ENCODE data around the gene TEDDM1. TPM values are rescaled to one million over a fixed set of nuclear protein-coding genes. Genes with fewer than 3 reads are reported as not detected.

The TEDDM1 gene
- total and polyA plus RNA-seq, 4 donors, result 0.08 TPM; not detected in 3

GRCh38 chr1:182368903-182369302, 31.6 kb downstream of the TEDDM1 start:
- no peaks in the 10 kb centered on the region for H3K27me3 ChIP-seq (ENCODE audit: control insufficient read depth in 4 of 4, insufficient read depth in 4 of 4, low read length in 3 of 4)
- no peaks in the 10 kb centered on the region for H3K4me1 ChIP-seq (ENCODE audit: control insufficient read depth in 4 of 4, insufficient read depth in 4 of 4, low read length in 3 of 4)
- WGBS, result 83% methylated on average over 4 of the region's 4 CpGs
- H3K9me3 ChIP-seq (ENCODE audit: control insufficient read depth in 4 of 4, low read length in 3 of 4), result no peaks in the 10 kb centered on the region
- no peak overlapping the region for H3K4me3 ChIP-seq (ENCODE audit: low read depth in 1 of 3, low read length in 3 of 3)
- H3K36me3 ChIP-seq (ENCODE audit: control insufficient read depth in 4 of 4, insufficient read depth in 3 of 4, low read depth in 1 of 4, low read length in 3 of 4), result no peaks in the 10 kb centered on the region
- H3K9ac ChIP-seq (ENCODE audit: low read depth in 1 of 2, low read length in 2 of 2), result no peak overlapping the region
- no peak overlapping the region for H3K27ac ChIP-seq (ENCODE audit: low read depth in 1 of 2, low read length in 2 of 2)
- TF ChIP-seq, protein P1, sequence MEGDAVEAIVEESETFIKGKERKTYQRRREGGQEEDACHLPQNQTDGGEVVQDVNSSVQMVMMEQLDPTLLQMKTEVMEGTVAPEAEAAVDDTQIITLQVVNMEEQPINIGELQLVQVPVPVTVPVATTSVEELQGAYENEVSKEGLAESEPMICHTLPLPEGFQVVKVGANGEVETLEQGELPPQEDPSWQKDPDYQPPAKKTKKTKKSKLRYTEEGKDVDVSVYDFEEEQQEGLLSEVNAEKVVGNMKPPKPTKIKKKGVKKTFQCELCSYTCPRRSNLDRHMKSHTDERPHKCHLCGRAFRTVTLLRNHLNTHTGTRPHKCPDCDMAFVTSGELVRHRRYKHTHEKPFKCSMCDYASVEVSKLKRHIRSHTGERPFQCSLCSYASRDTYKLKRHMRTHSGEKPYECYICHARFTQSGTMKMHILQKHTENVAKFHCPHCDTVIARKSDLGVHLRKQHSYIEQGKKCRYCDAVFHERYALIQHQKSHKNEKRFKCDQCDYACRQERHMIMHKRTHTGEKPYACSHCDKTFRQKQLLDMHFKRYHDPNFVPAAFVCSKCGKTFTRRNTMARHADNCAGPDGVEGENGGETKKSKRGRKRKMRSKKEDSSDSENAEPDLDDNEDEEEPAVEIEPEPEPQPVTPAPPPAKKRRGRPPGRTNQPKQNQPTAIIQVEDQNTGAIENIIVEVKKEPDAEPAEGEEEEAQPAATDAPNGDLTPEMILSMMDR (IDR thresholded peaks at IDR 0.05; ENCODE audit: low read depth, low read length, missing input control), result no peak
- no peak for TF ChIP-seq FOXA2 (IDR thresholded peaks at IDR 0.05)
- TF ChIP-seq YY1 (IDR thresholded peaks at IDR 0.05), result no peak
- no peak for TF ChIP-seq RXRA (IDR thresholded peaks at IDR 0.05)
- TF ChIP-seq, protein P2, sequence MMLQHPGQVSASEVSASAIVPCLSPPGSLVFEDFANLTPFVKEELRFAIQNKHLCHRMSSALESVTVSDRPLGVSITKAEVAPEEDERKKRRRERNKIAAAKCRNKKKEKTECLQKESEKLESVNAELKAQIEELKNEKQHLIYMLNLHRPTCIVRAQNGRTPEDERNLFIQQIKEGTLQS (IDR thresholded peaks at IDR 0.05), result no peak
- TF ChIP-seq EGR1 (IDR thresholded peaks at IDR 0.05; ENCODE audit: low read depth in 2 of 2), result no peak
- TF ChIP-seq FOXA1 (IDR thresholded peaks at IDR 0.05), result no peak
- TF ChIP-seq SP1 (IDR thresholded peaks at IDR 0.05), result no peak
- TF ChIP-seq JUND (IDR thresholded peaks at IDR 0.05), result no peak
- TF ChIP-seq ZBTB33 (IDR thresholded peaks at IDR 0.05), result no peak
- TF ChIP-seq HNF4G (IDR thresholded peaks at IDR 0.05), result no peak
- no peak for TF ChIP-seq RAD21 (IDR thresholded peaks at IDR 0.05)
- TF ChIP-seq, protein P3, sequence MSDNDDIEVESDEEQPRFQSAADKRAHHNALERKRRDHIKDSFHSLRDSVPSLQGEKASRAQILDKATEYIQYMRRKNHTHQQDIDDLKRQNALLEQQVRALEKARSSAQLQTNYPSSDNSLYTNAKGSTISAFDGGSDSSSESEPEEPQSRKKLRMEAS (IDR thresholded peaks at IDR 0.05), result no peak
- no peak for TF ChIP-seq NR2F2 (IDR thresholded peaks at IDR 0.05)
- TF ChIP-seq HNF4A (conservative IDR thresholded peaks at IDR 0.05), result no peak
- DNase-seq (ENCODE audit: low spot score), result no peak

DNA sequence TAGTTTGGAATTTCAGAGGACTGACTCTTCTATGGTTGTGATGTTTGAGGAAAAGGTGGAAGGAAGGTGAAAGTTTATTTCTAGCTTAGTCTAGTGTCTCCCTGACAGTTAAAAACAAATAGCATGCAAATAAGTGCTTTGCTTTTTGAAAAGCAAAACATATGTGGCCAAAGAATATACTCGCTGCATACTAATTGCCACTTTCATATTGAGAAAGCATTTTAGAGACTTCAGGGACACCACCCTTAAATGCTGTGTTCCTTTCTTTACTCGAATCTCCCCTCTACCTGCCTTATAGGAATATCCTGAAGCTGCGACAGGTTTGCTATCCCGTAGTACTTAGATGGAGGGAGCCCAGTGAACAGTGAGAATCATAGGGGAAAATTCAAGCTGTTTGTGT, 32.1 kb downstream of the TEDDM1 start:
- DNase-seq (ENCODE audit: low spot score), result no peak
- Histone ChIP-seq H3K9ac (ENCODE audit: low read depth in 1 of 2, low read length in 2 of 2) (no peak overlapping the region), H3K27me3 (ENCODE audit: control insufficient read depth in 4 of 4, insufficient read depth in 4 of 4, low read length in 3 of 4) (no peaks in the 10 kb centered on the region), H3K4me1 (ENCODE audit: control insufficient read depth in 4 of 4, insufficient read depth in 4 of 4, low read length in 3 of 4) (no peaks in the 10 kb centered on the region), H3K27ac (ENCODE audit: low read depth in 1 of 2, low read length in 2 of 2) (no peak overlapping the region), H3K4me3 (ENCODE audit: low read depth in 1 of 3, low read length in 3 of 3) (no peak overlapping the region), H3K36me3 (ENCODE audit: control insufficient read depth in 4 of 4, insufficient read depth in 3 of 4, low read depth in 1 of 4, low read length in 3 of 4) (no peaks in the 10 kb centered on the region), H3K9me3 (ENCODE audit: control insufficient read depth in 4 of 4, low read length in 3 of 4) (no peaks in the 10 kb centered on the region)
- TF ChIP-seq EGR1 (IDR thresholded peaks at IDR 0.05; ENCODE audit: low read depth in 2 of 2) (no peak), FOXA1 (IDR thresholded peaks at IDR 0.05) (no peak), TAF1 (conservative IDR thresholded peaks at IDR 0.05) (no peak), ZBTB33 (IDR thresholded peaks at IDR 0.05) (no peak), JUND (IDR thresholded peaks at IDR 0.05) (no peak), GABPA (IDR thresholded peaks at IDR 0.05 in 1 of 2, conservative IDR thresholded peaks at IDR 0.05 in 1 of 2) (no peak), HNF4A (conservative IDR thresholded peaks at IDR 0.05) (no peak), REST (IDR thresholded peaks at IDR 0.05) (no peak), RAD21 (IDR thresholded peaks at IDR 0.05) (no peak), RXRA (IDR thresholded peaks at IDR 0.05) (no peak), HNF4G (IDR thresholded peaks at IDR 0.05) (no peak), SP1 (IDR thresholded peaks at IDR 0.05) (no peak), YY1 (IDR thresholded peaks at IDR 0.05) (no peak)
- TF ChIP-seq, protein P3 (IDR thresholded peaks at IDR 0.05), result no peak
- TF ChIP-seq, protein P1 (IDR thresholded peaks at IDR 0.05; ENCODE audit: low read depth, low read length, missing input control), result no peak
- TF ChIP-seq, protein P2 (IDR thresholded peaks at IDR 0.05), result no peak
- WGBS, result 88% methylated on average over 4 of the region's 4 CpGs
